Kidney epithelial cell (primary cell): ENCODE measurements around the gene BCOR. TPM values are rescaled to one million over a fixed set of nuclear protein-coding genes. Genes with fewer than 3 reads are reported as not detected.

ENCODE experiments used
- DNase-seq: peaks from one replicate; pipeline ENCODE4 v3.0.0-alpha.2; 2010; ENCODE audit warnings: low read depth
- H3K27me3 ChIP-seq: 2 replicates; pipeline ENCODE4 v1.6.0; 2011; ENCODE audit warnings: low read length; ENCODE audit not compliant: control insufficient read depth, insufficient read depth
- H3K36me3 ChIP-seq: 2 replicates; pipeline ENCODE4 v1.5.1; 2011; ENCODE audit warnings: low read length; ENCODE audit not compliant: control insufficient read depth, insufficient read depth
- H3K4me3 ChIP-seq: 2 replicates; pipeline ENCODE4 v1.5.1; 2011; ENCODE audit warnings: low read depth, mild to moderate bottlenecking, control low read depth, low read length
- CTCF ChIP-seq: IDR thresholded peaks from 2 replicates; pipeline ENCODE4 v1.5.1; 2011; ENCODE audit warnings: mild to moderate bottlenecking, moderate library complexity, low read length, control low read depth, inconsistent platforms; ENCODE audit not compliant: insufficient read depth, poor library complexity, severe bottlenecking
- total RNA-seq: library from RNA; depleted of rRNA; stranded (reverse); fragments of >200 nt; gene quantifications from 2 replicates; pipeline ENCODE4 v1.2.3, GENCODE V29; 2015

The BCOR gene
- 28.5 and 29.5 TPM in 2 replicates for total RNA-seq

- Histone ChIP-seq H3K36me3 (no peaks in the 10 kb centered on the region), H3K27me3 (peaks cover 30% of the 10 kb centered on the region), H3K4me3 (peak within 1 kb of the TSS; percentile 59)
- DNase-seq, result no peak
- TF ChIP-seq CTCF, result no peak
Measured at GRCh38 chrX:40097504-40098263, at the start of gene BCOR. BCOR (minus strand) TSS chrX:40097958; CDS start chrX:40077929, 20,029 bp downstream.

GRCh38 chrX:40147126-40147952 lies 49.6 kb upstream of the BCOR start:
- H3K4me3 ChIP-seq, result no peak overlapping the region
- peaks cover 43% of the 10 kb centered on the region for H3K27me3 ChIP-seq

GRCh38 chrX:40146262-40147125 lies 48.7 kb upstream of the BCOR start:
- peaks cover 37% of the 10 kb centered on the region for H3K27me3 ChIP-seq
- H3K36me3 ChIP-seq, result no peaks in the 10 kb centered on the region
- TF ChIP-seq CTCF, result no peak
- no peak for DNase-seq
- H3K4me3 ChIP-seq, result peak overlapping the region; percentile 40

More at GRCh38 chrX:40147126-40147952, 49.6 kb upstream of the BCOR start:
- DNase-seq, result no peak
- TF ChIP-seq CTCF, result no peak
- H3K36me3 ChIP-seq, result no peaks in the 10 kb centered on the region

GRCh38 chrX:40145923-40146261 lies 48.1 kb upstream of the BCOR start:
- no peak for DNase-seq
- peak overlapping the region; percentile 40 for H3K4me3 ChIP-seq
- peaks cover 32% of the 10 kb centered on the region for H3K27me3 ChIP-seq
- no peak for TF ChIP-seq CTCF
- no peaks in the 10 kb centered on the region for H3K36me3 ChIP-seq

- DNase-seq, result no peak
- Histone ChIP-seq H3K36me3 (no peaks in the 10 kb centered on the region), H3K27me3 (peaks cover 32% of the 10 kb centered on the region), H3K4me3 (peak overlapping the region; percentile 40)
- no peak for TF ChIP-seq CTCF
Measured at GRCh38 chrX:40145001-40145922, 47.5 kb upstream of the BCOR start.
